Uterus (tissue), 4 donors: ENCODE measurements around the gene LEF1. TPM values are rescaled to one million over a fixed set of nuclear protein-coding genes. Genes with fewer than 3 reads are reported as not detected.

ENCODE experiments used
- DNase-seq, 2 donors: peaks; one replicate each; pipeline ENCODE4 v3.0.0-alpha.2; 2019 to 2020
- H3K27ac ChIP-seq, 2 donors: fragments of 200-600 bp; sonication (generic); 1 replicate in 1 of 2; 2 replicates in 1 of 2; pipeline ENCODE4 v1.5.1; 2016 to 2018
- H3K27me3 ChIP-seq, 2 donors: fragments of 200-600 bp; sonication (generic); one replicate each; pipeline ENCODE4 v1.5.1; 2018 to 2019; ENCODE audit warnings: control low read depth in 1 of 2
- H3K36me3 ChIP-seq, 2 donors: fragments of 200-600 bp; sonication (generic); one replicate each; pipeline ENCODE4 v1.5.1; 2019; ENCODE audit warnings: control low read depth in 1 of 2
- H3K4me1 ChIP-seq, 2 donors: fragments of 200-600 bp; sonication (generic); one replicate each; pipeline ENCODE4 v1.5.1; 2018 to 2019; ENCODE audit warnings: control low read depth in 1 of 2
- H3K4me3 ChIP-seq, 2 donors: fragments of 200-600 bp; sonication (generic); 1 replicate in 1 of 2; 2 replicates in 1 of 2; pipeline ENCODE4 v1.5.1; 2018 to 2019; ENCODE audit warnings: mild to moderate bottlenecking in 1 of 2
- H3K9me3 ChIP-seq, 2 donors: fragments of 200-600 bp; sonication (generic); one replicate each; pipeline ENCODE4 v1.5.1; 2019; ENCODE audit warnings: control low read depth in 1 of 2
- POLR2A ChIP-seq, 2 donors: fragments of 450-650 bp; IDR thresholded peaks; one replicate each; pipeline ENCODE4 v1.6.1; 2016; ENCODE audit warnings: antibody characterized with exemption in 2 of 2, mild to moderate bottlenecking in 1 of 2, moderate library complexity in 1 of 2
- intact Hi-C: fragments of 100-400 bp; cut with DNase I; formaldehyde crosslinking; loops from one replicate; pipeline ENCODE4 v1.15.1; 2023; ENCODE audit warnings: low total_unique reads
- total RNA-seq, 4 donors: library from RNA; depleted of rRNA in 3 of 4; stranded (reverse); fragments of >200 nt in 3 of 4; gene quantifications; one replicate each; pipeline versions ENCODE4 v1.1.0 to v1.2.4, GENCODE V29; 2014 to 2023
- TF ChIP-seq, protein P1 (sequence below), 4 experiments: fragments of 200-600 bp in 2 of 4; fragments of 450-650 bp in 2 of 4; sonication (generic) in 2 of 4; IDR thresholded peaks; one replicate each; pipeline ENCODE4 v1.5.1; 2016 to 2019; ENCODE audit warnings: antibody characterized with exemption in 4 of 4, mild to moderate bottlenecking in 2 of 4, moderate library complexity in 1 of 4
- donor health status: DM: yes; HTN: yes; CAD: no.

The LEF1 gene
- total RNA-seq, 4 donors from 2014 or later = 27.4 to 49.7 (median 43.7) TPM

DNA sequence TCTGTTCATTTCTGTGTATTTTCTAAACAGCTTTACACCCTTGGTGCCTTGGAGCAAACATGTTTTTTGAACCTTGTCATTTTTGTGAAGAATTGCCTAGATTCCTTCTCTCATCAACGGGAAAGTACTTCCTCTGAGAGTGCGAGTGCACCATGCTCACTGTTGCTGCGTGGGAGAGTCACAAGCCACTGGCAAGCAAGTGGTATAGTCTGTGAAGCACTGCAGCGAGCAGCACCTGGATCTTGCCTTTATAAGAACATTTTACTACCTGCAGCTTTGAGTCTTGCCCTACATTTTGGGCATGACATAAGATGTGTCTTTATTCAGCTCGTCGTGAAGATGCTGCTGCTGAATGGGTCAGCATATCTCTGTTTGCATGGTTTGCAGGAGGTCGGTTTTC, 134.2 kb downstream of the LEF1 start:
- H3K36me3 ChIP-seq = no peaks in the 10 kb centered on the region
- no peak for TF ChIP-seq POLR2A (IDR thresholded peaks at IDR 0.05)
- TF ChIP-seq, protein P1, sequence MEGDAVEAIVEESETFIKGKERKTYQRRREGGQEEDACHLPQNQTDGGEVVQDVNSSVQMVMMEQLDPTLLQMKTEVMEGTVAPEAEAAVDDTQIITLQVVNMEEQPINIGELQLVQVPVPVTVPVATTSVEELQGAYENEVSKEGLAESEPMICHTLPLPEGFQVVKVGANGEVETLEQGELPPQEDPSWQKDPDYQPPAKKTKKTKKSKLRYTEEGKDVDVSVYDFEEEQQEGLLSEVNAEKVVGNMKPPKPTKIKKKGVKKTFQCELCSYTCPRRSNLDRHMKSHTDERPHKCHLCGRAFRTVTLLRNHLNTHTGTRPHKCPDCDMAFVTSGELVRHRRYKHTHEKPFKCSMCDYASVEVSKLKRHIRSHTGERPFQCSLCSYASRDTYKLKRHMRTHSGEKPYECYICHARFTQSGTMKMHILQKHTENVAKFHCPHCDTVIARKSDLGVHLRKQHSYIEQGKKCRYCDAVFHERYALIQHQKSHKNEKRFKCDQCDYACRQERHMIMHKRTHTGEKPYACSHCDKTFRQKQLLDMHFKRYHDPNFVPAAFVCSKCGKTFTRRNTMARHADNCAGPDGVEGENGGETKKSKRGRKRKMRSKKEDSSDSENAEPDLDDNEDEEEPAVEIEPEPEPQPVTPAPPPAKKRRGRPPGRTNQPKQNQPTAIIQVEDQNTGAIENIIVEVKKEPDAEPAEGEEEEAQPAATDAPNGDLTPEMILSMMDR (IDR thresholded peaks at IDR 0.05) = no peak
- intact Hi-C loops = no loop called here

DNA sequence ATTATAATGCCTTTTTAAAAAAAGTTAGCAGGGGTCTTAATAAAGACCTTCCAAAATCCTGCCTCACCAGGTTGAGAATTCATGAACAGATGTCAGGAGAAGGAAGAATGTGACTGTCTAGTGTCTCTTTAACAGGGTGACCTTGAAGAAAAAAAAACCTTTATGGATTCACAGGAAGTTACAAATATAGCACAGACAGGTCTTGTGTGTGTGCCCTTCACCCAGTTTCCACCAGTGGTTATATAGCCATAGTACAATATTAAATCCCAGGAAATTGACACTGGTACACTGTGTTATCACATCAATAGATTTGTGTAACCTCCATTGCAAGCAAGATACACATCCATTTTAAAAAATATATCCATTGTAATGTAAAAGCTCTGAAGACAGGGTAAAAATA, 135.4 kb downstream of the LEF1 start:
- no peaks in the 10 kb centered on the region for H3K9me3 ChIP-seq
- no peaks in the 10 kb centered on the region for H3K4me1 ChIP-seq
- no peak overlapping the region for H3K4me3 ChIP-seq
- no peaks in the 10 kb centered on the region for H3K36me3 ChIP-seq
- no peak overlapping the region for H3K27ac ChIP-seq
- DNase-seq = no peak
- no peaks in the 10 kb centered on the region for H3K27me3 ChIP-seq
- intact Hi-C loops = no loop called here
- TF ChIP-seq POLR2A (IDR thresholded peaks at IDR 0.05) = no peak
- TF ChIP-seq, protein P1 (IDR thresholded peaks at IDR 0.05) = no peak

More for the DNA sequence above, 134.2 kb downstream of the LEF1 start:
- Histone ChIP-seq H3K27me3 (no peaks in the 10 kb centered on the region), H3K4me1 (no peaks in the 10 kb centered on the region), H3K9me3 (no peaks in the 10 kb centered on the region), H3K27ac (no peak overlapping the region), H3K4me3 (no peak overlapping the region)
- DNase-seq = no peak

DNA sequence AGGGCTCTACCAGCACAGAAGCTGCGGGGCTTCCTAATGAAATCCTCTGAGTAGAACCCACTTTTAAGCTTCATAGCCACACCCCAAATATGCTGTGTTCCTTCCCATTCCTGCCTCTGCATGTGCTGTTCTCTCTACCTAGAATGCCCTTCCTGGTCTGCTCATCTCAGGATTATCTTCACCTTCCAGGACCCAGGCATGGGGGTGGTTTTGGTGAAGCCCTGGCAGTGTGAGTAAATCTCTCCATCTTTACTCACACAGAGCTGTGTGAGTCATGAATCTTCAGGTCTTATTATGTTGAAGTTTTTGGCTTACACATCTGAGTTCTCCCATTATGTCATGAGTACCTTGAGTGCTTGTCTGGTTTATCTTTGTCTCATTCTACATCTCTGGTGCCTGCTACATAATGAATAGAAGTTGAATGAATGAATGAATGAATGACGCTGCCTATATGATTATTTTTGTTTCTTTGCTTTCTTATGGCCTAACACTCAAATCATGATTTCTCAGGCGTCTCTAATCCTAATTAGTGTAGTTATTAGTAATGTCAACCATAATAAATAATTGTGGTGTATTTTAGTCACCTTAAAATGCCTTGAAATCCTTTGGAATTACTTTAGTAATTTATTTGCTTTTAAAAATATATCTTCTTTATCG, 137.2 kb downstream of the LEF1 start:
- Histone ChIP-seq H3K36me3 (no peaks in the 10 kb centered on the region), H3K4me1 (no peaks in the 10 kb centered on the region), H3K27me3 (no peaks in the 10 kb centered on the region), H3K4me3 (no peak overlapping the region), H3K9me3 (no peaks in the 10 kb centered on the region), H3K27ac (no peak overlapping the region)
- no peak for DNase-seq
- no peak for TF ChIP-seq POLR2A (IDR thresholded peaks at IDR 0.05)
- TF ChIP-seq, protein P1 (IDR thresholded peaks at IDR 0.05) = no peak
- intact Hi-C loops = no loop called here

DNA sequence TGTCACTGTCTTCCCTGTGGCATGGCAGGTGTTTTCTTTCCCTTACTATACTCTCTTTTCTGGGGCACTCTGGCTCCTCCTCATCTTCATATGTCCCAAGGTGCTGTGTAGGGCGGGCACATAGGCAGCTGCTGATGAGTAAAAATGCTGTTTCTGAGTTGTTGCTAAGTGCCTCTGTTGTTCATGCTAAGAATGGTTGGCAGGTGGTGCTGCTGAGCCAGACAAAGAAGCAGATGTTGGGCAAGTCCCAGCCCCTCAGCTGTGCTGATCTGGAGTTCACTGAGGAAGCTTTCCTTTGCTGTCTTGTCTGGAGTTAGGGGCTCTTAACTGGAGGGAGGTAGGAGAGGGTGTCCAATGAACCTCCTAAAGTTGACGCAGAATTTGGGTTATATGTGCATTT, 138.4 kb downstream of the LEF1 start:
- no peak overlapping the region for H3K27ac ChIP-seq
- no peaks in the 10 kb centered on the region for H3K4me1 ChIP-seq
- TF ChIP-seq POLR2A (IDR thresholded peaks at IDR 0.05) = no peak
- TF ChIP-seq, protein P1 (IDR thresholded peaks at IDR 0.05) = peak in 2 of 4 experiments; percentile 17 to 29
- no peaks in the 10 kb centered on the region for H3K36me3 ChIP-seq
- intact Hi-C loops = no loop called here
- H3K27me3 ChIP-seq = no peaks in the 10 kb centered on the region
- no peak overlapping the region for H3K4me3 ChIP-seq
- no peak for DNase-seq
- no peaks in the 10 kb centered on the region for H3K9me3 ChIP-seq

DNA sequence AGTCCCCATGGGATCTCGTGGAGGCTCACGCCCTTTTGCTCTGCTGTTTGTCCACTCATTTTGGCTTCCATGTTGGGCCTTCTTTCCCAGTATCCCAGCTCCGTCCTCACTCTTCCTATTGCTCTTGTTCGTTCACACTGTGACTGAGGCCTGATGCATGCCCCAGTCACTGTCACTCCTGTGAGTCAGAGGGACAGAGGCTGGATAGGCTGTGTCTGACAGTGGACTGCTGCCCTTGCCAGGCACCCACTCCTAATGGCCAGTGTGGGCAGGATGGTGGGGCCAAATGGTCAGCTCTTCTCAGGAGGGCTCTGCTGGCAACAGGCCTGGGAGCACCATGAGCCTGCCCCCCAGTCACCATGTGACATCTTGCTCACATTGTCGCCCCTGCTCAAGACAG, 139.0 kb downstream of the LEF1 start:
- Histone ChIP-seq H3K27me3 (no peaks in the 10 kb centered on the region), H3K4me3 (no peak overlapping the region), H3K9me3 (no peaks in the 10 kb centered on the region), H3K27ac (no peak overlapping the region), H3K36me3 (no peaks in the 10 kb centered on the region), H3K4me1 (no peaks in the 10 kb centered on the region)
- no peak for DNase-seq
- no peak for TF ChIP-seq POLR2A (IDR thresholded peaks at IDR 0.05)
- TF ChIP-seq, protein P1 (IDR thresholded peaks at IDR 0.05) = no peak
- intact Hi-C loops = no loop called here
